PC-9 (cell line): ENCODE measurements around the gene CHIC2. TPM values are rescaled to one million over a fixed set of nuclear protein-coding genes. Genes with fewer than 3 reads are reported as not detected.

ENCODE experiments used
- BruUV-seq: library from RNA; stranded (reverse); fragments of 400-500 nt; replicated peaks from 2 replicates; lab custom pipeline; 2021; lab: Mats Ljungman, UMichigan
- CTCF ChIA-PET: fragments of 300-600 bp; sonication (Branson Sonifier 250); formaldehyde crosslinking; loops from one replicate; lab custom pipeline; 2022; ENCODE audit warnings: antibody characterized with exemption; lab: Charles Lee
- POLR2A ChIA-PET: fragments of 300-600 bp; sonication (Branson Sonifier 250); formaldehyde crosslinking; loops from one replicate; lab custom pipeline; 2022; ENCODE audit warnings: antibody characterized with exemption; ENCODE audit not compliant: unreplicated experiment; lab: Charles Lee
- DNase-seq, 2 experiments: peaks; one replicate each; pipeline versions ENCODE4 v3.0.0 to v3.0.0-alpha.2; 2015 to 2022; ENCODE audit warnings: mixed read lengths in 1 of 2
- H2AFZ ChIP-seq: fragments of 200-600 bp; sonication (generic); 2 replicates; pipeline ENCODE4 v1.8.1; 2017; ENCODE audit warnings: antibody characterized with exemption
- H3F3A ChIP-seq: fragments of 200-600 bp; sonication (generic); 2 replicates; pipeline ENCODE4 v1.8.1; 2017; ENCODE audit warnings: antibody characterized with exemption, mild to moderate bottlenecking, low read depth; ENCODE audit not compliant: insufficient read depth
- H3K27ac ChIP-seq: fragments of 200-600 bp; sonication (generic); 2 replicates; pipeline ENCODE4 v1.6.1; 2016; ENCODE audit warnings: mixed run types
- H3K27me3 ChIP-seq: fragments of 200-600 bp; sonication (generic); 2 replicates; pipeline ENCODE4 v1.6.1; 2016; ENCODE audit warnings: low read depth, mixed run types; ENCODE audit not compliant: insufficient read depth
- H3K36me3 ChIP-seq: fragments of 200-600 bp; sonication (generic); 2 replicates; pipeline ENCODE4 v1.6.1; 2016; ENCODE audit warnings: low read depth, mixed run types
- H3K4me1 ChIP-seq: fragments of 200-600 bp; sonication (generic); replicated peaks from 2 replicates; pipeline ENCODE4 v1.6.1; 2016; ENCODE audit warnings: mixed run types; ENCODE audit not compliant: insufficient read depth
- H3K4me2 ChIP-seq: fragments of 200-600 bp; sonication (generic); 2 replicates; pipeline ENCODE4 v1.6.1; 2017; ENCODE audit warnings: mixed run types
- H3K4me3 ChIP-seq: fragments of 200-600 bp; sonication (generic); 2 replicates; pipeline ENCODE4 v1.6.1; 2016; ENCODE audit warnings: mixed run types
- H3K79me2 ChIP-seq: fragments of 200-600 bp; sonication (generic); 2 replicates; pipeline ENCODE4 v1.6.1; 2017; ENCODE audit warnings: low read depth, mixed run types
- H3K9me2 ChIP-seq: fragments of 200-600 bp; sonication (generic); 2 replicates; pipeline ENCODE4 v1.8.1; 2017; ENCODE audit warnings: mild to moderate bottlenecking; ENCODE audit not compliant: insufficient read depth
- H3K9me3 ChIP-seq: fragments of 200-600 bp; sonication (generic); 2 replicates; pipeline ENCODE4 v1.8.1; 2016; ENCODE audit warnings: low read depth; ENCODE audit not compliant: insufficient read depth
- H4K20me1 ChIP-seq: fragments of 200-600 bp; sonication (generic); 2 replicates; pipeline ENCODE4 v1.8.1; 2017; ENCODE audit not compliant: insufficient read depth
- CTCF ChIP-seq: fragments of 200-600 bp; sonication (generic); conservative IDR thresholded peaks from 2 replicates; pipeline ENCODE4 v1.6.1; 2017; ENCODE audit warnings: mixed run types, antibody characterized with exemption, mild to moderate bottlenecking, moderate library complexity
- EZH2 ChIP-seq: fragments of 200-600 bp; sonication (generic); IDR thresholded peaks from 2 replicates; pipeline ENCODE4 v1.8.0; 2017; ENCODE audit warnings: antibody characterized with exemption, low read depth
- intact Hi-C: fragments of 100-400 bp; cut with micrococcal nuclease; formaldehyde crosslinking; loops from one replicate; pipeline ENCODE4 v1.10.0; 2022; ENCODE audit not compliant: unreplicated experiment
- total RNA-seq: library from RNA; stranded (reverse); gene quantifications from 2 replicates; pipeline ENCODE4 v1.2.3, GENCODE V29; 2021

The CHIC2 gene
- total RNA-seq, 1 experiment from 2014 or later: 12.1 TPM

DNA sequence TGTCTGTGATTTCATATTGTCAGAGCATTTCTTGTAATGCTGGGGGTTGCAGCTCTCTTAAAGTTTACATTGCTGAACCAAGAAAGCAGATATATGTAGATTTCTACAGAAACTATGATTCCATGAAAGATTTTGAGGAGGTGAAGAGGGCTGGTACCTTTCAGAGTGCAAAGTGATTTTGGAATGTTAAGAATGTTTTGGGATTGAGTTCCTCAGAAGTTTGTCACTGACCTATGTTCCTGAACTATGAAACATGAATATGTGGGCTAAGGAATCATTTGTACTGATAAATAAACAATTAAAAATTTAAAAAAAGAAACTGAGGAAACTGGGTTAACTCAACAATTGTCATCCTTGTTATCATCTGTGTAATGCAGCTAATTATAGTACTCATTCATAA is 12.3 kb upstream of the CHIC2 start:
- TF ChIP-seq EZH2 (no peak), CTCF (no peak)
- H3K4me1 ChIP-seq: peaks cover 34% of the 10 kb centered on the region
- intact Hi-C loops: no loop called here
- DNase-seq: peak in 1 of 2 experiments; percentile 56
- H3F3A ChIP-seq: peaks cover 5% of the 10 kb centered on the region; the same call in 1 of the 2 replicates
- H4K20me1 ChIP-seq: no peaks in the 10 kb centered on the region
- ChIA-PET POLR2A (no interaction called here), CTCF (no interaction called here)
- H3K27me3 ChIP-seq: no peaks in the 10 kb centered on the region
- H3K27ac ChIP-seq: no peak overlapping the region
- no peak overlapping the region for H2AFZ ChIP-seq
- no TSS peak for BruUV-seq
- H3K9me2 ChIP-seq: no peaks in the 10 kb centered on the region; the same call in 1 of the 2 replicates
- H3K4me2 ChIP-seq: peak overlapping the region; percentile 47
- H3K36me3 ChIP-seq: no peaks in the 10 kb centered on the region
- H3K4me3 ChIP-seq: no peak overlapping the region
- H3K79me2 ChIP-seq: no peaks in the 10 kb centered on the region
- no peaks in the 10 kb centered on the region for H3K9me3 ChIP-seq

DNA sequence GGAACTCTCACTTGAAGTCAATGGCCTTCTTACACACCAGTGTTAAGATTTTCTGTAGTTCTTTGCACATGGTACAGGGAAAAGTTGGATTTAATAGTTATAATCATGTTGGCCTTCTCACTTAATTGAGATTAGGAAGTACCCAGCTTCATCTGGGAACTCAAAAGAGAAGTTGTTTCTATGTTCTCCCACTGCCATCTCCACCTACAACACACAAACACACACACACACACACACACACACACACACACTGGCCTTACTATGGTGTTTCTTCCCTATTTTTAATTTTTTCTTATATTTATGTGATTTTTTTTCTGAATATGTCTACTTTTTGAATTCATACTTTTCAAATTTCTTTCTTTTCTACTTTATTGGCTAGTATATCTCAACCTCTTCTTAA is 10.0 kb upstream of the CHIC2 start:
- no peak for TF ChIP-seq EZH2
- TF ChIP-seq CTCF: no peak
- Histone ChIP-seq H2AFZ (no peak overlapping the region), H3F3A (no peaks in the 10 kb centered on the region), H3K9me3 (no peaks in the 10 kb centered on the region), H4K20me1 (no peaks in the 10 kb centered on the region), H3K4me3 (no peak overlapping the region), H3K27me3 (no peaks in the 10 kb centered on the region), H3K36me3 (no peaks in the 10 kb centered on the region), H3K4me1 (peaks cover 28% of the 10 kb centered on the region), H3K4me2 (no peak overlapping the region), H3K79me2 (no peaks in the 10 kb centered on the region), H3K27ac (no peak overlapping the region), H3K9me2 (no peaks in the 10 kb centered on the region; the same call in 1 of the 2 replicates)
- POLR2A ChIA-PET: no interaction called here
- BruUV-seq: no TSS peak
- intact Hi-C loops: no loop called here
- CTCF ChIA-PET: no interaction called here
- DNase-seq: no peak

GRCh38 chr4:54073271-54073880 is 9.0 kb upstream of the CHIC2 start:
- no peak overlapping the region for H3K4me3 ChIP-seq
- BruUV-seq: no TSS peak
- no peaks in the 10 kb centered on the region for H3K9me3 ChIP-seq
- no peaks in the 10 kb centered on the region for H4K20me1 ChIP-seq
- H3K4me2 ChIP-seq: no peak overlapping the region
- no peaks in the 10 kb centered on the region for H3K9me2 ChIP-seq
- H2AFZ ChIP-seq: no peak overlapping the region
- no peaks in the 10 kb centered on the region for H3K36me3 ChIP-seq
- ChIA-PET POLR2A (no interaction called here), CTCF (no interaction called here)
- DNase-seq: no peak
- H3K79me2 ChIP-seq: no peaks in the 10 kb centered on the region
- TF ChIP-seq CTCF (no peak), EZH2 (no peak)
- no peaks in the 10 kb centered on the region for H3K27me3 ChIP-seq
- H3F3A ChIP-seq: no peaks in the 10 kb centered on the region
- intact Hi-C loops: no loop called here
- peaks cover 28% of the 10 kb centered on the region for H3K4me1 ChIP-seq
- H3K27ac ChIP-seq: no peak overlapping the region
